GM12891 (cell line): ENCODE data around the gene PEX26. TPM values are rescaled to one million over a fixed set of nuclear protein-coding genes. Genes with fewer than 3 reads are reported as not detected.
A peak's percentile ranks its signal among the peaks of the same experiment; 100 is the strongest.
"Not testable (repeated sequence)": the region's sequence is repeated elsewhere in the genome, so short reads cannot be mapped to it uniquely, and the experiment has no call there.

Experiments
- DNase-seq: peaks from one replicate; pipeline ENCODE4 v3.0.0; 2011; ENCODE audit warnings: low spot score; ENCODE audit not compliant: insufficient read length
- FAIRE-seq: peaks from 2 replicates; lab custom pipeline; 2011; peaks lifted over from hg19 to GRCh38; lab: Jason Lieb, UNC
- PAX5 ChIP-seq: IDR thresholded peaks from 2 replicates; pipeline ENCODE4 v1.6.1; 2011; ENCODE audit warnings: low read length, moderate library complexity, mild to moderate bottlenecking; ENCODE audit not compliant: insufficient read depth, severe bottlenecking
- POLR2A ChIP-seq: IDR thresholded peaks from 2 replicates; pipeline ENCODE4 v1.6.1; 2011; ENCODE audit warnings: low read depth, low read length, control low read depth
- POLR2AphosphoS5 ChIP-seq: IDR thresholded peaks from 2 replicates; pipeline ENCODE4 v1.6.1; 2011; ENCODE audit warnings: low read depth, low read length, control low read depth
- POU2F2 ChIP-seq: IDR thresholded peaks from 2 replicates; pipeline ENCODE4 v1.6.1; 2011; ENCODE audit warnings: low read depth, mild to moderate bottlenecking, control low read depth, low read length, moderate library complexity
- SPI1 ChIP-seq: IDR thresholded peaks from 2 replicates; pipeline ENCODE4 v1.6.1; 2011; ENCODE audit warnings: low read depth, low read length, control low read depth
- TAF1 ChIP-seq: IDR thresholded peaks from 2 replicates; pipeline ENCODE4 v1.6.1; 2011; ENCODE audit warnings: low read depth, low read length, control low read depth
- polyA plus RNA-seq: library from polyadenylated mRNA; unstranded; fragments of >200 nt; gene quantifications from one replicate; pipeline ENCODE4 v1.2.1, GENCODE V29; 2012; ENCODE audit warnings: low read depth, missing spikeins, inconsistent platforms; ENCODE audit not compliant: missing spikeins

The PEX26 gene
- polyA plus RNA-seq: 25.1 TPM

GRCh38 chr22:18077639-18078328, at the start of gene PEX26:
TSS of gene PEX26 (plus strand) at chr22:18077990. CDS start at chr22:18078377, 387 bp downstream.
- FAIRE-seq: peak; percentile 95

GRCh38 chr22:18028817-18029527, 48.8 kb upstream of the PEX26 start:
- TF ChIP-seq SPI1: no peak
- TF ChIP-seq PAX5: no peak
- no peak for TF ChIP-seq POLR2A
- TF ChIP-seq POLR2AphosphoS5: no peak
- no peak for TF ChIP-seq POU2F2
- no peak for TF ChIP-seq TAF1
- DNase-seq: peak; percentile 49
- FAIRE-seq: peak; percentile 90

More at GRCh38 chr22:18077639-18078328, at the start of gene PEX26:
- TF ChIP-seq SPI1: peak; percentile 73
- TF ChIP-seq POU2F2: peak; percentile 34; the same call in 1 of the 2 replicates
- no peak for TF ChIP-seq PAX5
- TF ChIP-seq POLR2A: peak; percentile 91
- peak; percentile 95 for TF ChIP-seq POLR2AphosphoS5
- TF ChIP-seq TAF1: peak; percentile 85
- DNase-seq: peak; percentile 87

DNA sequence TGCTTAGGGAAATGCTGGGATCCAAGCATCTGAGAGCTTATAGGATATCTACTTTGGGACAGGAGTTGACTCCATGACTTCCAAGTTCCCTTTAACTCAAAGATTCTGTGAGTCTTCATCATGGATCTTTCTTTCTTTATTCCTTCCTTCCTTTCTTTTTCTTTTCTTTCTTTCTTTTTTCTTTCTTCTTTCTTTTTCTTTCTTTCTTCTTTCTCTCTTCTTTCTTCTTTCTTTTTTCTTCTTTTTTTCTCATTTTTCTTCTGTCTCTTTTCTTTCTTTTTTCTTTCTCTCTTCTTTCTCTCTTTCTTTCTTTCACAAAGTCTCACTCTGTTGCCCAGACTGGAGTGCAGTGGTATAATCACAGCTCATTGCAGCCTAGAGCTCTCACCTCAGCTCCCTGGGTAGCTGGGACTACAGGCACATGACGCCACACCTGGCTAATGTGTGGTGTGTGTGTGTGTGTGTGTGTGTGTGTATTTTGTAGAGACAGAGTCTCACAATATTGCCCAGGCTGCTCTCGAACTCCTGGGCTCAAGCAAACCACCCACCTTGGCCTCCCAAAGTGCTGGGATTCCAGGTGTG, 48.0 kb upstream of the PEX26 start:
- TF ChIP-seq PAX5: no peak
- TF ChIP-seq POLR2AphosphoS5: no peak
- no peak for TF ChIP-seq SPI1
- TF ChIP-seq POU2F2: no peak
- TF ChIP-seq TAF1: no peak
- no peak for TF ChIP-seq POLR2A
- no peak for DNase-seq
- no peak for FAIRE-seq

DNA sequence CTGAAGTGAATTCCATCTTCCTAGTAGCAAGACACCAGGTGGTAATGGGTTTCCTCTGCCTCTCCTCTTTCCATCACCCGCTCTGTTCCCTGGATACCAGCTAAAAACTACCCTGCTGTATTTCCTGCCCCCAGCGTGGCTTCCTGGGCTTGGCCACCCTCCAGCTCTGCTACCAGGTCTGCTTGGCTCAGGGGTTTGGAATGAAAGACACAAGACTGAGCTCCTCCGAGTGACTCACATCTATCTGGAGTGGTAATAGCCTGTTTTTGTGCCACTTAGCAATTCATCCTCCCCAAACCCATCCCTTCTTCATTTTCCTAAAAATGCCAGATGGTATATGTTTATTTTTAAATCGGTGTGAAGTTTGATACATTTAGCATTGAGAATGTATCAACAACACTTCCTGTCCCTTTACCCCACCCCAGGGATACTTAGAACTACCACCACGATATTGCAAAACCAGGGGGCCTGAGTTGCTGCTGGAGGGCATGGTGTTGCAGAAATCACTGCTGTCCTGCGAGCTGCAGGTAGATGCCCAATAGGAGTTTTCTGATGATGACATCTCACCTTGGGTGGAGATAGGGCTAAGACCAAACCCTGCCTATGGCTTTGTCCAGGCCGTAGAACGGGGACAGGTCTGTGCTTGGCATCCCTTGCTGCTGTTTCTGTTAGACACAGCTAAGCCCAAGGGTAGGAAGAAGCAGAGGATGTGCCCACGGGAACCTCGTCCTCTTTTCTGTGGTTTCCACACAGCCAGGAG, 45.9 kb upstream of the PEX26 start:
- FAIRE-seq (no peak), DNase-seq (no peak)
- TF ChIP-seq SPI1 (no peak), TAF1 (no peak), POLR2A (no peak), POLR2AphosphoS5 (no peak), PAX5 (no peak), POU2F2 (no peak)

DNA sequence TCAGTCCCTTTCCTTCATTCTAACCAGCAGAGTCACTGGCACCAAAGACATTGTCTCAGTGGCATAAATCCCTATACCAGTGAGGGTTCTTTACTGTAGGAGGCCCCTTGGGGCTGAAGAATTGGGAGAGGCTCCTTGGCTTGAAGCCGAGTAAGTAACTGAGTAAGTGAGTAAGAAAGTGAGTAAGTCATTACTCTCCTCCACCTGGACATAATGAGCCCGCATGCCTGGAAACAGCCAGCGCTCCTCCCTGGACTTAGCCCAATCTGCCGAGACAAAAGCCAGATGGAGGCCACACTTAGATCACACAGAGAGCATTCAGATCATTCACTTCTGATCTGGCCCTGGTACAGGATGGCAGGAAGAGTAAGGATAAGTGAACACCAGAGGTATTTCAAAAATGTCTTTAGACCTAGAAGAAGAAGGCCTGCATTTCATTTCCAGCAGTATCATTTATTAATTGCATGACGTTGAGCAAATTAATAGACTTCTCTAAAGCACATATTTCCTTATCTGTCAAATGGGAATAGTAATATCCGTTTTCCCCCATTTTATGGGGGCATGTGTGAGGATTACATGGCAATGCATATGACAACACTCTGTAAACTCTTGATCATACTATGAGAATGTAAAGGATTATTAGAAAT, 45.2 kb upstream of the PEX26 start:
- TF ChIP-seq PAX5: no peak
- TF ChIP-seq POLR2AphosphoS5: no peak
- no peak for TF ChIP-seq POLR2A
- TF ChIP-seq TAF1: no peak
- TF ChIP-seq SPI1: no peak
- no peak for FAIRE-seq
- DNase-seq: no peak

GRCh38 chr22:18033204-18033998, 44.4 kb upstream of the PEX26 start:
- no peak for DNase-seq
- no peak for FAIRE-seq
- TF ChIP-seq POU2F2 (no peak), TAF1 (no peak), SPI1 (no peak), POLR2AphosphoS5 (no peak), PAX5 (no peak), POLR2A (no peak)

DNA sequence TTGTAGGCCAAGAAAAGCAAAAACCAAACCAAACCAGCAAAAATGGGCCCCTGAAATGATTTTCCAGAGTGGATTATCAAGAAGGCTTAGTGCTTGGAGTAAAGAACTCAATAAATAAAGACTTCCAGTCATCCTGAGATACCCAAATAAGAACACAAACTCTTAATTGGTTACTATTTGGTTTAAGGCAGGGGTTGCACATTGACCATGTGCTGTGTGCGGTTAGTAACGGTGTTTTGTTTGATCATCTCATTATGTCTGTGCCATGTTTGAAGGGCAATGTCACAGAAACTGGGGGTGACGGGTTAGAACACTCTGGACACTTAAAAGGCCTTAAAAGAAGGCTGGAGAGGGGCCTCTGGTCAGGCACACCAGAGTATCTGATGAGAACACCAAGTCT, 43.7 kb upstream of the PEX26 start:
- DNase-seq (no peak), FAIRE-seq (no peak)
- TF ChIP-seq TAF1: no peak
- no peak for TF ChIP-seq POLR2A
- no peak for TF ChIP-seq SPI1
- no peak for TF ChIP-seq POU2F2
- TF ChIP-seq PAX5: no peak
- TF ChIP-seq POLR2AphosphoS5: no peak

- TF ChIP-seq POU2F2 (no peak), PAX5 (no peak), POLR2AphosphoS5 (no peak), POLR2A (no peak), TAF1 (no peak), SPI1 (no peak)
- FAIRE-seq (no peak), DNase-seq (no peak)
Measured at GRCh38 chr22:18035751-18036150, 42.0 kb upstream of the PEX26 start.

DNA sequence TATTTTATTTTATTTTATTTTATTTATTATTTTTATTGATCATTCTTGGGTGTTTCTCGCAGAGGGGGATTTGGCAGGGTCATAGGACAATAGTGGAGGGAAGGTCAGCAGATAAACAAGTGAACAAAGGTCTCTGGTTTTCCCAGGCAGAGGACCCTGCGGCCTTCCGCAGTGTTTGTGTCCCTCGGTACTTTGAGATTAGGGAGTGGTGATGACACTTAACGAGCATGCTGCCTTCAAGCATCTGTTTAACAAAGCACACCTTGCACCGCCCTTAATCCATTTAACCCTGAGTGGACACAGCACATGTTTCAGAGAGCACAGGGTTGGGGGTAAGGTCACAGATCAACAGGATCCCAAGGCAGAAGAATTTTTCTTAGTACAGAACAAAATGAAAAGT, 36.9 kb upstream of the PEX26 start:
- not testable (repeated sequence) for DNase-seq, FAIRE-seq
